ENCODE results near the gene KCNAB2.

- no peak for TF ChIP-seq EZH2 (IDR thresholded peaks at IDR 0.05; ENCODE audit: borderline replicate concordance)
- TF ChIP-seq, protein P1, sequence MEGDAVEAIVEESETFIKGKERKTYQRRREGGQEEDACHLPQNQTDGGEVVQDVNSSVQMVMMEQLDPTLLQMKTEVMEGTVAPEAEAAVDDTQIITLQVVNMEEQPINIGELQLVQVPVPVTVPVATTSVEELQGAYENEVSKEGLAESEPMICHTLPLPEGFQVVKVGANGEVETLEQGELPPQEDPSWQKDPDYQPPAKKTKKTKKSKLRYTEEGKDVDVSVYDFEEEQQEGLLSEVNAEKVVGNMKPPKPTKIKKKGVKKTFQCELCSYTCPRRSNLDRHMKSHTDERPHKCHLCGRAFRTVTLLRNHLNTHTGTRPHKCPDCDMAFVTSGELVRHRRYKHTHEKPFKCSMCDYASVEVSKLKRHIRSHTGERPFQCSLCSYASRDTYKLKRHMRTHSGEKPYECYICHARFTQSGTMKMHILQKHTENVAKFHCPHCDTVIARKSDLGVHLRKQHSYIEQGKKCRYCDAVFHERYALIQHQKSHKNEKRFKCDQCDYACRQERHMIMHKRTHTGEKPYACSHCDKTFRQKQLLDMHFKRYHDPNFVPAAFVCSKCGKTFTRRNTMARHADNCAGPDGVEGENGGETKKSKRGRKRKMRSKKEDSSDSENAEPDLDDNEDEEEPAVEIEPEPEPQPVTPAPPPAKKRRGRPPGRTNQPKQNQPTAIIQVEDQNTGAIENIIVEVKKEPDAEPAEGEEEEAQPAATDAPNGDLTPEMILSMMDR (IDR thresholded peaks at IDR 0.05; ENCODE audit: poor library complexity) = no peak
Observed at GRCh38 chr1:6134206-6134605, 88.5 kb downstream of the KCNAB2 start.

Measured in hepatocyte (in vitro differentiated cells).